ENCODE measurements around the gene MYF6.

- TF ChIP-seq, protein P1, sequence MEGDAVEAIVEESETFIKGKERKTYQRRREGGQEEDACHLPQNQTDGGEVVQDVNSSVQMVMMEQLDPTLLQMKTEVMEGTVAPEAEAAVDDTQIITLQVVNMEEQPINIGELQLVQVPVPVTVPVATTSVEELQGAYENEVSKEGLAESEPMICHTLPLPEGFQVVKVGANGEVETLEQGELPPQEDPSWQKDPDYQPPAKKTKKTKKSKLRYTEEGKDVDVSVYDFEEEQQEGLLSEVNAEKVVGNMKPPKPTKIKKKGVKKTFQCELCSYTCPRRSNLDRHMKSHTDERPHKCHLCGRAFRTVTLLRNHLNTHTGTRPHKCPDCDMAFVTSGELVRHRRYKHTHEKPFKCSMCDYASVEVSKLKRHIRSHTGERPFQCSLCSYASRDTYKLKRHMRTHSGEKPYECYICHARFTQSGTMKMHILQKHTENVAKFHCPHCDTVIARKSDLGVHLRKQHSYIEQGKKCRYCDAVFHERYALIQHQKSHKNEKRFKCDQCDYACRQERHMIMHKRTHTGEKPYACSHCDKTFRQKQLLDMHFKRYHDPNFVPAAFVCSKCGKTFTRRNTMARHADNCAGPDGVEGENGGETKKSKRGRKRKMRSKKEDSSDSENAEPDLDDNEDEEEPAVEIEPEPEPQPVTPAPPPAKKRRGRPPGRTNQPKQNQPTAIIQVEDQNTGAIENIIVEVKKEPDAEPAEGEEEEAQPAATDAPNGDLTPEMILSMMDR (IDR thresholded peaks at IDR 0.05): no peak
- TF ChIP-seq POLR2A (IDR thresholded peaks at IDR 0.05): no peak
- TF ChIP-seq EP300 (IDR thresholded peaks at IDR 0.05; ENCODE audit: low read depth): no peak
Observed at GRCh38 chr12:80704420-80704819, 3.0 kb upstream of the MYF6 start.

All from transverse colon (tissue), 3 donors.